Activated CD8-positive, alpha-beta T cell treated with anti-CD3 and anti-CD28 coated beads for 36 hours (primary cell): ENCODE measurements around the gene RNF220. TPM values are rescaled to one million over a fixed set of nuclear protein-coding genes. Genes with fewer than 3 reads are reported as not detected.

Experiments used
- ATAC-seq: fragments of 200-7000 bp; cut with Tn5 transposase; one replicate; pipeline ENCODE4 v1.10.0; 2021; ENCODE audit warnings: mild to moderate bottlenecking, moderate library complexity
- CTCF ChIA-PET: fragments of 350-600 bp; sonication (Branson Sonifier 250); formaldehyde crosslinking; loops from one replicate; lab custom pipeline; 2021; ENCODE audit warnings: antibody characterized with exemption; lab: Charles Lee
- POLR2A ChIA-PET: fragments of 350-600 bp; sonication (Branson Sonifier 250); formaldehyde crosslinking; loops from one replicate; lab custom pipeline; 2021; ENCODE audit warnings: antibody characterized with exemption; lab: Charles Lee
- DNase-seq: peaks from one replicate; pipeline ENCODE4 v3.0.0-alpha.2; 2020
- H3K27ac Mint-ChIP-seq: one replicate; pipeline ENCODE4 v1.8.0; 2021; ENCODE audit warnings: mild to moderate bottlenecking, mixed read lengths
- H3K27me3 Mint-ChIP-seq: one replicate; pipeline ENCODE4 v1.8.0; 2021; ENCODE audit warnings: mixed read lengths
- H3K36me3 Mint-ChIP-seq: one replicate; pipeline ENCODE4 v1.8.0; 2021; ENCODE audit warnings: low read depth, mixed read lengths
- H3K4me1 Mint-ChIP-seq: one replicate; pipeline ENCODE4 v1.8.0; 2021; ENCODE audit warnings: low read depth, mixed read lengths
- H3K4me3 Mint-ChIP-seq: one replicate; pipeline ENCODE4 v1.8.0; 2021; ENCODE audit warnings: mild to moderate bottlenecking, moderate library complexity, mixed read lengths
- H3K9me3 Mint-ChIP-seq: one replicate; pipeline ENCODE4 v1.8.0; 2021; ENCODE audit warnings: mixed read lengths
- intact Hi-C: fragments of 100-400 bp; cut with micrococcal nuclease; formaldehyde crosslinking; loops from one replicate; pipeline ENCODE4 v1.10.0; 2022
- total RNA-seq, 2 experiments: library from RNA; stranded (reverse); gene quantifications; one replicate each; pipeline ENCODE4 v1.2.3, GENCODE V29; 2021
- TF ChIP-seq, protein P1 (sequence below): fragments of 200-600 bp; IDR thresholded peaks from one replicate; pipeline ENCODE4 v1.8.0; 2022; ENCODE audit warnings: antibody characterized with exemption, mild to moderate bottlenecking

RNF220 gene
- total RNA-seq, 2 experiments from 2014 or later = 71.9 to 79.1 TPM

DNA sequence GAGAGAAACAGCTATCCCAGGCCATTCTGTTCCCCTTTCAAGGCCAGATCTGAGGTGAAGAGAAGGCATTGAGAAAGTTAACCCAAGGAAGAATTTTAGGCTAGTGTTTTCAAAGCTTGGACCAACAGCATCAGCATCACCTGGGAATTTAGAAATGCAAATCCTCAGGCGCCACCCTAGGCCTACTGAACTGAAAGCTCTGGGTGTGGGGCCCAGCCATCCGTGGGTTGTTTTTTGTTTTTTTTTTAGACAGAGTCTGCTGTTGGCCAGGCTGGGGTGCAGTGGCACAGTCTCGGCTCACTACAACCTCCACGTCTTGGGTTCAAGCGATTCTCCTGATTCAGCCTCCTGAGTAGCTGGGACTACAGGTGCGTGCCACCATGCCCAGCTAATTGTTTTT is 98.6 kb downstream of the RNF220 start:
- DNase-seq (no peak), ATAC-seq (no peak)
- intact Hi-C loops = no loop called here
- Mint-ChIP-seq H3K27ac (no peak overlapping the region), H3K4me3 (no peak overlapping the region), H3K27me3 (no peaks in the 10 kb centered on the region), H3K9me3 (no peaks in the 10 kb centered on the region), H3K36me3 (no peaks in the 10 kb centered on the region), H3K4me1 (no peaks in the 10 kb centered on the region)
- TF ChIP-seq, protein P1, sequence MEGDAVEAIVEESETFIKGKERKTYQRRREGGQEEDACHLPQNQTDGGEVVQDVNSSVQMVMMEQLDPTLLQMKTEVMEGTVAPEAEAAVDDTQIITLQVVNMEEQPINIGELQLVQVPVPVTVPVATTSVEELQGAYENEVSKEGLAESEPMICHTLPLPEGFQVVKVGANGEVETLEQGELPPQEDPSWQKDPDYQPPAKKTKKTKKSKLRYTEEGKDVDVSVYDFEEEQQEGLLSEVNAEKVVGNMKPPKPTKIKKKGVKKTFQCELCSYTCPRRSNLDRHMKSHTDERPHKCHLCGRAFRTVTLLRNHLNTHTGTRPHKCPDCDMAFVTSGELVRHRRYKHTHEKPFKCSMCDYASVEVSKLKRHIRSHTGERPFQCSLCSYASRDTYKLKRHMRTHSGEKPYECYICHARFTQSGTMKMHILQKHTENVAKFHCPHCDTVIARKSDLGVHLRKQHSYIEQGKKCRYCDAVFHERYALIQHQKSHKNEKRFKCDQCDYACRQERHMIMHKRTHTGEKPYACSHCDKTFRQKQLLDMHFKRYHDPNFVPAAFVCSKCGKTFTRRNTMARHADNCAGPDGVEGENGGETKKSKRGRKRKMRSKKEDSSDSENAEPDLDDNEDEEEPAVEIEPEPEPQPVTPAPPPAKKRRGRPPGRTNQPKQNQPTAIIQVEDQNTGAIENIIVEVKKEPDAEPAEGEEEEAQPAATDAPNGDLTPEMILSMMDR = no peak
- CTCF ChIA-PET = no interaction called here
- POLR2A ChIA-PET = no interaction called here

DNA sequence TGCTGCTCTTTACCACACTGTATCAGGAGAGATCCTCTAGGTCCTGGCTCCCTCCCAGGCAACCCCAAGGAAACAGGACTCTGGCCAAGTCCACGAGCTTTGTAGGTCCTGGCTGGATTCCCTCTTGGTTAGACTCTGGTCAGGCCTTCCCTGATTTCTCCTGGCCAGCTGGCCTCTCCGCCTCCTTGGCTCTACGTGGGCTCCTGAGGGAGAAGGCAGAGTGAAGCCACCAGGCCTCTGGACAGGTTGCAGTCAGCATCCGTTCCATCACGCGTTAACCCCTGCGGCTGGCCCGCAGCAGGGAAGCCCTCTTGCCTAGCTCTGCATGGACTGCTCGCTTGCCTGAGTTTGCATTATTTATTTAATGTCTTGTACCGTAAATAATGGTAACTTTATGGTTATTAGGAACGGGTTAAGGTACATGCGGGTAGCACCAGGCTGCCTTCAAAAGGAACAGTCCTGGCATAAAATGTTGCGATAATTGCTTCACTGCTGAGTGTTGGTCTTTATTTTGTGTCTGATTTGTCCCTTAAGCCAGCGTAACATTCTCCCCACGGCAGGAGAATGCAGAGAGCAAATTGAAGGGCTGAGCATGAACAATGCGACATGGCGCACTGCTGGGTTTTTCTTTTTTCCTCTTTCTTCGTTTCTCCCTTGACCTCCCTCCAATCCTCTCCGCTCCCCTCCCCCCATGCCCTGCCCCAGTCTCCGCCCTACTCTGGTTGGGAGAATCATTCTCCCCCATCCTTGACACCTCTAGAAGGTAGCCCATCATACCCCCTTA is 100.3 kb downstream of the RNF220 start:
- H3K4me1 Mint-ChIP-seq = no peaks in the 10 kb centered on the region
- H3K27ac Mint-ChIP-seq = no peak overlapping the region
- intact Hi-C loops = no loop called here
- no peaks in the 10 kb centered on the region for H3K9me3 Mint-ChIP-seq
- TF ChIP-seq, protein P1 = no peak
- DNase-seq (no peak), ATAC-seq (no peak)
- no peaks in the 10 kb centered on the region for H3K27me3 Mint-ChIP-seq
- no peaks in the 10 kb centered on the region for H3K36me3 Mint-ChIP-seq
- ChIA-PET CTCF (interaction anchor here (0.5 to 1.3 kb wide), 3 partner anchors 67 to 124 kb away, joined by 3 read pairs; no protein-coding TSS in a partner anchor), POLR2A (interaction anchor here (0.5 kb wide), 1 partner anchor 413 kb away, joined by 3 read pairs; no protein-coding TSS in a partner anchor)
- no peak overlapping the region for H3K4me3 Mint-ChIP-seq

DNA sequence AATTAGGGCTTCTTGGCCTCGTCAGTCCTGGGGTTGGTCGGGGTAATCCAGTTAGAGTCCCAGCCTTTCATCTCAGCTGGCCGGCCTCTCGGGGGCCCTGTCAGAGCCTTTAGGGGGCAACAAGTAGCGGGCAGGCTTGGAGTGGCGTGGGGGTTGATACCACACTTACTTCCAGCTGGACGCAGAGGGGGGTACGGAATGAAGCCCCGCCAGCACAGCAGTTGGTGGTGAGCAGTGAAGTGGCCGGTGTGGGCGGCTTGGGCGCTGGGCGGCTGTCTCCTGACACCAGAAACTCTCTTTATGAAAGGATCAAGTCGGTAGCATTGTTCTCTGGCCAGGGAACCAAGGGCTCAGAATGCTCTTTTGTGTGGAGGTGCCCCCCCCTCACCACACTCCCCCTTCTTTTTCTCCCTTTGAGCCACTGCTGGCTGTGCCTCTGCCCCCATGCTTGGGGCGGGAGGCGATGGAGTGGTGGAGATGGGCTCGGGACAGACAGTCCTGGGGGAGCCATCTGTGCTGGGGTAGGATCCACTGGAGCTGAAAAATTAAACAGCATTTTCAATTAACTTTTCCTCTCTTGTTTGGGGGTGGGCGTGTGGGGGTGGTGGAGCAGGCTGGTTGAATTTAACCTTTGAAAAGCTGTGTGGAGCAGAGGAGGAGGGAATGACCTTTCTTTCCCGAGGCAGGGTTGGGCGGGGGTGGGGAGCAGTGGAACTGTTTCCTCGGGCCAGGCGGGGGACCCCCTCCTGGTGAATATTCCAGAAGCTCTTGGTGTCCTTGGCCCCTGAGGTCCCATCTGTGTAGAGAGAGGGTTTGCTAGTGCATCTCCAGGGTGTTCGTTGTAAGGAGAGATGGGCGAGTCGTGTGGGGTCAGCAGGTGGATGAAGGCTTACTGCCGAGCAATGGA is 102.7 kb downstream of the RNF220 start:
- Mint-ChIP-seq H3K4me1 (peaks cover 10% of the 10 kb centered on the region), H3K36me3 (no peaks in the 10 kb centered on the region), H3K27me3 (peaks cover 2% of the 10 kb centered on the region), H3K9me3 (no peaks in the 10 kb centered on the region), H3K4me3 (no peak overlapping the region), H3K27ac (no peak overlapping the region)
- intact Hi-C loops = no loop called here
- ChIA-PET CTCF (no interaction called here), POLR2A (no interaction called here)
- DNase-seq (no peak), ATAC-seq (no peak)
- TF ChIP-seq, protein P1 = no peak

DNA sequence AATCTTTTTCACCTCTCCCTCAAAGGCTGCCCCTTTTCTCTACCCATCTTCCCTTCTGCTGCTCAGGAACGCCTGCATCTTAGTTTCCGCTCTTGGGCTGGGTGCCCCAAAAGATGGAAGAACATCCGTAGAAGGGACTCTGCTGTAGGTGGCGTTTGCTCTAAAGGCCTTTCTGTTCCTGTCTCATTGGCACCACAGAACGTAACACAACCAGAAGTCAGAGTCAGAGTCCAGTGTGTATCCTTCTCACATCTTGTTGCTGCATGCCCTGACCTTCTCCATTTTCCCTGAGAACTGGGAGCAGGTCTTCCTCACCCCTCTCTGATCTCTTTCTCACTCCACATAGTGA is 103.3 kb downstream of the RNF220 start:
- no peak overlapping the region for H3K4me3 Mint-ChIP-seq
- CTCF ChIA-PET = no interaction called here
- H3K27me3 Mint-ChIP-seq = peaks cover 2% of the 10 kb centered on the region
- no peak for DNase-seq
- no peaks in the 10 kb centered on the region for H3K9me3 Mint-ChIP-seq
- ATAC-seq = no peak
- intact Hi-C loops = no loop called here
- H3K4me1 Mint-ChIP-seq = peaks cover 10% of the 10 kb centered on the region
- H3K36me3 Mint-ChIP-seq = no peaks in the 10 kb centered on the region
- POLR2A ChIA-PET = no interaction called here
- TF ChIP-seq, protein P1 = no peak
- H3K27ac Mint-ChIP-seq = no peak overlapping the region

DNA sequence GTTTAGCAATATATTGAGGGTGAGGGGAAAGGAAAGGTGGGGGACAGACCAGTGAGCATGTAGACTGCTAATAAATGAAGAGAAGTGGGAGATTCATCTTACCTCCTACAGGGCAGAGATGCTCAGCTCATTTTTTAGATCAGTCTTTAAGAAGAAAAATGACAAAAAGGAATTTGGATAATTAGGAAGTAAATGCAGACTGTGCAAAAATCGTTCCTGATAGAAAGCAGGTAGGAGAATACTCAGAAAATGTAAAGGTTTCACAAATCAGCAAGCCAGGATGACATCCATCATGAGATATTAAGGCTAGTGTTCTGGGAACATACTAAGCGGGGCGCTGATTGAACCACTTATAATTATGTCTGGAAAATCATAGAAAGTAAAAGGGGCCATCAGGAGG is 106.3 kb downstream of the RNF220 start:
- TF ChIP-seq, protein P1 = no peak
- Mint-ChIP-seq H3K4me3 (no peak overlapping the region), H3K27me3 (peaks cover 8% of the 10 kb centered on the region), H3K36me3 (no peaks in the 10 kb centered on the region), H3K9me3 (no peaks in the 10 kb centered on the region), H3K4me1 (peaks cover 10% of the 10 kb centered on the region), H3K27ac (no peak overlapping the region)
- ChIA-PET POLR2A (no interaction called here), CTCF (no interaction called here)
- no peak for ATAC-seq
- intact Hi-C loops = no loop called here
- no peak for DNase-seq
